RKO (cell line): ENCODE data around the gene COX19.
A peak's percentile ranks its signal among the peaks of the same experiment; 100 is the strongest.
"Not testable (repeated sequence)": the region's sequence is repeated elsewhere in the genome, so short reads cannot be mapped to it uniquely, and the experiment has no call there.

Source experiments
- DNase-seq: peaks from one replicate; pipeline ENCODE4 v3.0.0-alpha.2; 2016; ENCODE audit warnings: low spot score

Gene COX19

DNA sequence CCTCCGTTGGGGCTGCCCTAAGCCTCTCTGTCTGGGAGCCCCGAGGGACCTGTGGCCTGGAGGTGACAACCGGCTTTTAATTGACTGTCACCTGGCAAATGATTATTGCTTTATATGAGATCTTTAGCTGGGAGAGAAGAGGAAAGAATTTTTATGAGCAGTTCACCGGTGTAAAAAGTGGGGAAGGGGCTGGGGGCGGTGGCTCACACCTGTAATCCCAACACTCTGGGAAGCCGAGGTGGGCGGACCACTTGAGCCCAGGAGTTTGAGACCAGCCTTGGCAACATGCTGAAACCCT lies 2.6 kb upstream of the COX19 start:
- no peak for DNase-seq

DNA sequence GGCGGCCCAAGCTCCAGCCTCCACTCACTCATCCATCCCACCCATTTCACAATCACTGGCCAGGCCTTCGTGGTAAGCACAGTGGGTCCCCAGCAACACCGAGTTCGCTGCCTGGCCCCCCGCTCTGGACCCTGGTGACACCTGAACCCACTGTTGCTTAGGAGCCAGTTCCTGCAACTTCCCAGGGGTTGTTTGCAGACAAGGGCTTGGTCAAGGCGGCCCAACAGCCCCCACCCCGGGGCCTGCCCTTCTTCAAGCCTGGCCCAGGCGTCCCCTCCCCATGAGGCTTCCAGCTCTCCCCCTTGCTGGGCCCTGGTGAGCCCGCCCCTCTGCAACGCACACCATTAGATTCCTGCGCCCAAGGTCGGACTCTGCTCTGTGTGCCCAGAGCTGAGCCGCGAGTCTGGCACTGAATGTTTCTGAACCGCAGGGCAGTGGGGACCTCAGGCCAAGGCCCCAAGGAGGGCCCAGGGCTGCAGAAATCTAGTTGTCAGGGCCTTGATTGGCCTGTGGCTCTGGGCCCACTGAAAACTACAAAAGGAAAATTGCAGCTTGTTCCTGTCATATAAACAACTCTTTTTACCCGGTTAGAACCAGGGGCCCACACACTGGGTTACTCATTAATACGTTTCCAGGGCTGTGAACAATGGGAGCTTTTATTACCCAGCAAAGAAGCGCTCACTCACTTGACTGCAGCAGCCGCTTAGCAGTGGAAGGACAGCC lies 2.1 kb upstream of the COX19 start:
- no peak for DNase-seq

DNA sequence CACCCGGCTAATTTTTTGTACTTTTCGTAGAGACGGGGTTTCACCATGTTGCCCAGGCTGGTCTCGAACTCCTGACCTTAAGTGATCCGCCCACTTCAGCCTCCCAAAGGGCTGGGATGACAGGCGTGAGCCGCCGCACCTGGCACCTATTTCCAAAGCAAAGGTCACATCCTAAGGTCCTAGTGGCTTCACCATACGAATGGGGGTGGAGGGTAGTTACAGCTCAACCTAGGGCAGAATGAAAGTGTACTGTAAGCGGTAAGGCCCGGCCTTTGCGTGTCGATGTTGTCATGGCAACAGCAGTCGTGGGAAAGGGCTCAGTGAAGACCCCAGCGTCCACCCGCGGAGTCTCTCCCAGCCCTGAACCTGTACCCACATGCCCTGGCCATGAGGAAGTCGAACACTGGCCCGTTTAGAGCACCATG lies 1.6 kb upstream of the COX19 start:
- no peak for DNase-seq

DNA sequence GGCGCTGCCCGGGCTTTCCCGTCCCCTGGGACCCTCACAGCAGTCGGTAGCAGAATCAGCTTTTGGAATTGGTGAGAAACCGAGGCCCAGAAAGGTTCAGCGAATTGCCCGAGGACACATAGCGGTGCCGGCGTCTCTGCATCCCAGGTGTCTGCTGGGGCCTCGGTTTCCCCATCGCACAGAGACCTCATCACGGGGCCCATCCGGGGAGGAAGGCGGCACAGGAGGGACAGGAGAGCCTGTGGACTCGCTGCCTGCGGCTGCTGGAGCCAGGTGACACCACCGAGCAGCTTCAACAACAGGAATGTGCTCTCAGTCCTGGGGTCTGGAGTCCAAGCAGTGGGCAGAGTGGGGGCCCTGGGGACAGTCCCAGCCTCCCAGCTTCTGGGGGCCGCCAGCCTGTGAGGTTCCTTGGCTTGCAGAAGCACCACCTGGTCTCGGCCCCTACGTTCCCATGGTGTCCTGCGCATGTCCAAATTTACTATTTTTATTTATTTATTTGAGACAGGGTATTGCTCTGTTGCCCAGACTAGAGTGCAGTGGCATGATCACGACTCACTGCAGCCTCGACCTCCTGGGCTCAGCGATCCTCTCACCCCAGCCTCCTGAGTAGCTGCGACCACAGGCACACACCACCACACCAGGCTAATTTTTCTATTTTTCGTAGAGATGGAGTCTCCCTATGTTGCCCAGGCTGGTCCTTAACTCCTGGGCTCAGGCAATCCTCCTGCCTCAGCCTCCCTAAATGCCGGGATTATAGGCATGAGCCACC lies 539 bp upstream of the COX19 start:
- no peak for DNase-seq

DNA sequence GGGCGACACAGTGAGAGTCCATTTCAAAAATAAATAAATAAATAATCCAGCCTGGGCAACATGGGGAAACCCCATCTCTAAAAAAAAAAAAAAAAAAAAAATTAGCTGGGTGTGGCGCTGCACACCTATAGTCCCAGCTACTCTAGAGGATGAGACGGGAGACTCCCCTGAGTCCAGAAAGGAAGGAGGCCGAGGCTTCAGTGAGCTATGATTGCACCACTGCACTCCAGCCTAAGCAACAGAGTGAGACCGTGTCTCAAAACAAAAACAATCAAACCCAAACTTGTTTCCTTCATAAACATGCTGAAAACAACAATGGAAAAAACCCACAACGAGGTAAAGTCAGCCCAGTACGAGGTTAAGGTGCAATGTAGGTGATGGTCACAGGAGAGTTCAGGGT lies 1.2 kb downstream of the COX19 start:
- DNase-seq, result peak; percentile 27

DNA sequence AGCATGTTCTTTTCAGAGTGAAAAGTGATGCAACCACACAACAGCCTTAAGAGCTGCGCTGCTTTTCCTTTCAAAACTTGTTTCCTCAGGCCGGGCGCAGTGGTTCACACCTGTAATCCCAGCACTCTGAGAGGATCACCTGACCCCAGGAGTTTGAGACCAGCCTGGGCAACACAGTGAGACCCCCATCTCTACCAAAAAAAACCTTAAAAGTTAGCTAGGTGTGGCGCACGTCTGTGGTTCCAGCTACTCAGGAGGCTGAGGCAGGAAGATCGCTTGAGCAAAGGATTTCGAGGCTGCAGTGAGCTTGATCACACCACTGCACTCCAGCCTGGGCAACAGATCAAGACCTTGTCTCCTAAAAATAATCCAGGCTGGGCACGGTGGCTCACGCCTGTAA lies 2.0 kb downstream of the COX19 start:
- no peak for DNase-seq

DNA sequence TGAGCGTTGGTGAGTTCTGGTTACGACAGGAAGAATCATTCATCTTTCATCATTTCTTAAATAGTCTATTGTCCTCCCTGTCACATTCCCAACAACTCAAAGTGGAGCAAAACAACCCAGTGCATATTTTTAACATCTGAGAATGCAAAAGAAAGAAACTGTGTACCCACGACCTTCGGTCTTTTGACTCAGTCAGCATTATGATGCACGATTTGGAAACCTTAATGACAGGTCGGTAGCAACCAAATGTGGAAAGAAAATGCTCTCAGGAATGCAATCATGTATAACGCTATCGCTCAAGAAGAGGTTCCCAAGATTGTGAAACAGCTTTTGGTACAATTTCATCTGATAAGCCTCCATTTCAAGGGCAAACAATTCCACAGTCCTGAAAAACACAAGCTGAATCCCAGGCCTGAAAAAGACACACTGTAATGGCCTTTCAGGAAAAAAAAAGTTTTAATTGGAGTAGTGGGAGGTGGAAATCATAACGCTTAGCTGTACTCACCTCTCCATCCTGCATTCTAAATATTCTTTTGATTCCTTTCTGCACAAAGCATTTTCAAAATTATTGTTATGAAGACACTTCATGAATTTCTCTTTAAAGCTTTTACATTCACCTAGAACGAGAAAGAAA lies 2.6 kb downstream of the COX19 start:
- no peak for DNase-seq

DNA sequence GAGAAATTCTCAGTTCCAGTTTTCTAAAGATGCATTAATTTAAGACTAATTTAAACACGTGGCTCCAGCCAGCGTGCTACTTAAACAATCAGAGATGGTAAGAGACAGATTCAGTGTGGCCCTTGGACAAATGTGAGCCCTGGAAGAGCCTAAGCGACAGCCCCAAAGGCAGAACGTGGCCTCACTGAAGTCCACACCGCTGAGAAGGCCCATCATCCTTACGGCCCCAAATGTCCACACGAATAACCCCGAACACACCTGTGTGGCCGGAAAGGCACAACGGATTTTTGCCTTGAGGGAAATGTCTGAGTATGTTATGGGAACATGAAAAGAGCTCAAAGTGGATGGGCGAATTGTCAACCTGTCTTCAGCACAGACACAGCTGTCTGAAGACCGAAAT lies 3.2 kb downstream of the COX19 start:
- no peak for DNase-seq

DNA sequence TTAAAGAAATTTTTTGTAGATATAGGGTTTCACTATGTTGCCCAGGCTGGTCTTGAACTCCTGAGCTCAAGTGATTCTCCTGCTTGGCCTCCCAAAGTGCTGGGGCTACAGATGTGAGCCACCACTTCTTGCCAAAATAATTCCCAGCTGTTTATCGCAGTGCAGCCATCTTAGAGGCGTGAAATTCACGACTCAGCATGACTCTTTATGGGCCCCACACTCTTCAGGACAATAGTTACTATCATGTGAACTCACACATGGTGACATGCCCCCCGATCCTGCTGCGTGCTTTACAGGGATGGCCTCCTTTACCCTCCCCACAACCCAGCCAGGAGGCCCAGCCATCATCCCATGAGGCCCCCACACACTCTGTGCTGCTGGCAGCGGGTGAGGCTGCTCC lies 4.6 kb downstream of the COX19 start:
- DNase-seq, result no peak

DNA sequence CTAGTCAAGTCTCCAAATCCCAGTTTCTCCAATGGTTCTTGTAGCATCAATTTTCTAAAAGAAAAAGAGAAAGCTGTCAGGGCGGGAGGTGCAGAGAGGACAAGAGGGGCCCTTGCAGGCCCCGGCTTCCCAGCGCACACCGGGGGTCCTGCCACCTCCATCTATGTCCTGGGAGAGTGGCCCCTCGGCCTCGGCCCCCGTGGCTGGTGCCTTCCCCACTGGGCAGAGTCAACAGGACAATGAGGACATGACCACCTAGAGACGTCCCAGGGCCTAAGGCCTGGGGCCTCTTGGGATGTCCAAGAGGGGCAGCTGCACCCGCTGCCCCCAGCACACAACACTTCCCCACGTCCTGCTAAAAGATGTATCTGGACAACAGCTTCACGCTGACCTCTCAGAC lies 5.9 kb downstream of the COX19 start:
- DNase-seq, result no peak

DNA sequence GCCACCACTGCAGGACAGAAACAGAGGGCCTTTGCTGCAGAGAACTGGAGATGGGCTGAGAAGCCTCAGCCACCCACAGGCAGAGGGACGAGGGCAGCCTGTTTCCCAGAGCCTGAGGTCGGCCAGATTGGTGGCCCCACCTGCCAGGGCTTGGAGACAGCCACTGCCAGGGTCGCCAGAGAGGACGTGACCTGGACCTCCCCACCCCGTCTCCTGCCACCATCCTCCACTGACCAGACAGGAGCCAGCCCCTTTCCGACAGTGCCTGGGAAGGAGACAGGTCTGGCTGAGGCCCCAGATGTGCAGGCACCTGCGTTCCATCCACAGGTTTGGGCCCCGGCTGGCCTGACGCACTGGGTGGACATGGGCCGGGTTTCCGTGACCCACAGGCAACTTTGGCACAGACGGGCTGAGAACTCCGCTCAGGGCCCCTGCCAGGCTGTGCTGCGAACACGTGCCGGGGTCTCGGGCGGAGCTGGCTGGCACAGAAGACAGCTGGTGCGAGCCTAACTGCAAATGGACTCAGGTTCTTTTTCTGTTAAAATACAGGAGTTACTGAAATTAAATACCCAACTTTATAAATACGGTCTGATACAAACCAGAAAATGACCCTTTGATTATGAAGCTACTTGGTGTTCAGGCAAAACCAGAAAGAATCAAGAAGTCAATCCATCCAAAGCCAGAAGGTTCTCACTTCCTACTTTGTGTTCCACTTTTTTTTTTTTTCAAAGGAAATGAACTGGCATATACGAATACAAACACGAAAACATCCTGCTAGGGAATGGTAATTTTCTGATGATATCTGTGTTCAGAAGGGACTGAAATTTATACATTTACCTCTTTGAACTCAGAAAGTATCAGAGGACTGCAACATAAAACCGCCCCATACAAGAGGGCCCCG lies 6.9 kb downstream of the COX19 start:
- DNase-seq, result no peak

DNA sequence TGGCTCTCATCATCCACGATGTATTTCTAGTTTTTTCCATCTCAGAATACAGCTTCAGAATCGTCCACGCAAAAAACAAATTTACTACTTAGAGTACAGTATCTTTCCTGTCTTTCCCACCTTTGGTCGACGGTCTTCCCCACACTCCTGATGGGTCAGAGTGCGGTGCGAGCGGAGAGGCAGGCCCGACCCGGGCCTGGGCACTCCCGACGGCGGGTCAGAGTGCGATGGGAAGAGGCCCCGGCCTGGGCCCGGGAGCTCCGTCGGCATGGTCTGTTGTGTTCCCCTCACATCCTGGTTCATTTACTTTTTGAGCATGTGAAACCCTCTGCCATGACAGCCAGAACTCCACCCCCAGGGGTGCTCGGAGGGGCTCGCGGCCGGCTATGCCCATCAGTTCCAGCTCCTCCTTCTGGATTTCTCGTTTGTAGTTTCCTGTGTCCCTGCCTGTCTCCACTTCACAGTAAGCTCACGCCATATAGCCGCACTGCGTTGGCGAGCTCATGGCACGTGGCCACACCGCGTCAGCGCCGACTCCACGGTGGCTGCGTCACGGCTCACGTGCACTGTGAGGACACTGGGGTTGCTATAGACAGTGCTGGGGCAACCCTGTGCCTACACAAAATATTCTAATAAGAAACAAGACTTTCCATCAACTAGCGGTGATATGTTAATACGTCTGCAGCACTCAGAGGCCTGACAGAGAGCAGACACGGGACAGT lies 7.8 kb downstream of the COX19 start:
- no peak for DNase-seq

DNA sequence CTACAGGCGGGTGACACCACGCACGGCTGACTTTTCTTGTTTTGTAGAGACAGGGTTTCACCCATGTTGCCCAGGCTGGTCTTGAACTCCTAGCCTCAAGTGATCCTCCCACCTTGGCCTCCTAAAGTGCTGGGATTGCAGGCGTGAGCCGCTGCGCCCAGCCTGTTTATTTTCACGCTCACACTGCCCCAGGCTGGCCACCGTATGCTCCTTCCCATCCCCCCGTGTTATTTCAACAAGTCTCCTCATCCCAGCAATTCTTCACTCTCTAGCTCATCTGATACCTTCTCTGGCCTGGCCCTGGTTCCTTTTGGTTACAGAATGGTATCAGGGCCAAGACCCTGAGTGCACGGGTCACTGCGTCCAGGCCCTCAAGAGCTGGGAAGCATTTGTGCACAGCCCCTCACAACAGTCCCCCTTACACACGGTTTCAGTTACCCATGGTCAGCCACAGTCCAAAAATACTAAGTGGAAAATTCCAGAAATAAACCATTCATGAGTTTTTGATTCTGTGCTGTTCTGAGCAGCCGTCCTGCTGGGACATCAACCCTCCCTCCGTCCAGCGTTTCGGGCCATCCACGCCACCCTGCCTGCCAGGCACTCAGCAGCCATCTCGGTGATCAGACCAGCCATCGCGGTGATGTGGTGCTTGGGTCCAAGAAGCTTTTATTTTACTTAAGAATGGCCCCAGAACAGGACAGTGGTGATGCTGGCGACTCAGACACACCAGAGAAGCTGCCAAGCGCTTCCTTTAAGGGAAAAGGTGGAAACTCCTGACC lies 8.9 kb downstream of the COX19 start:
- no peak for DNase-seq

DNA sequence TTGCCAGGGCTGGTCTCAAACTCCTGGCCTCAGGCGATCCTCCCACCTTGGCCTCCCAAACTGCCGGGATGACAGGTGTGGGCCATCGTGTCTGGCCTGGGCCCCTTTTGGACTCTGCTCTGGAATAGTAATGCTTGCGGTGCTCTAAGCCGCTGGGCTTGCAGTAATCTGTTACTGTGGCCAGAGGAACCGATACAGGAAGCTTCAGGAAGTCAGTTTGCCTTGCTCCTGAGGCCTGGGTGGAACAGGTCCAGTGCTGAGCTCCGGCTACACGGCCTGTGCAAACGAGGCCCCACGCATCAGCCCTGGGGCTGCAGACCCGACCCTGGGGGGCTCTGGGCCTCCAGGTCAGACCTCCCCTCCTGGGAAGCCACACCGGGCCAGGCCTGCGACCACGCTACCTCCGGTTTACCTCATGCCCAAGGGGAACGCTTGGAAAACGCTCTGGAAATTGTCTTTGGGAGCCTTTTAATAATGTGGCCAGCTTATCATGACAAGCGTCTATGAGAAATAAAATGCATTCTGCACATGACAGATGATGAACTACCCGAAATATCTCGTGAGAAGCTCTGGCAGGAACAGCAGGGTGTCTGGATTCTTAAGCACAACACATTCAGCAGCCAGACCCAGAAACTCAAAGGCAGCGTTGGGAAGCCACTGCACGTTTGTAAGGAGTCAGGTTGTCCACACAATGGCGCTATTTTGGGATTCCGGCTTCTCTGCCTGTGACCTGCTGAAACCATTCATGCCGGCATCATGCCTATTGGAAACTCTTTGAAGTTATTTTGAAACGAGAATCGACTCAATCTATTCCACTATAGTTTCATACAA lies 10.7 kb downstream of the COX19 start:
- no peak for DNase-seq

DNA sequence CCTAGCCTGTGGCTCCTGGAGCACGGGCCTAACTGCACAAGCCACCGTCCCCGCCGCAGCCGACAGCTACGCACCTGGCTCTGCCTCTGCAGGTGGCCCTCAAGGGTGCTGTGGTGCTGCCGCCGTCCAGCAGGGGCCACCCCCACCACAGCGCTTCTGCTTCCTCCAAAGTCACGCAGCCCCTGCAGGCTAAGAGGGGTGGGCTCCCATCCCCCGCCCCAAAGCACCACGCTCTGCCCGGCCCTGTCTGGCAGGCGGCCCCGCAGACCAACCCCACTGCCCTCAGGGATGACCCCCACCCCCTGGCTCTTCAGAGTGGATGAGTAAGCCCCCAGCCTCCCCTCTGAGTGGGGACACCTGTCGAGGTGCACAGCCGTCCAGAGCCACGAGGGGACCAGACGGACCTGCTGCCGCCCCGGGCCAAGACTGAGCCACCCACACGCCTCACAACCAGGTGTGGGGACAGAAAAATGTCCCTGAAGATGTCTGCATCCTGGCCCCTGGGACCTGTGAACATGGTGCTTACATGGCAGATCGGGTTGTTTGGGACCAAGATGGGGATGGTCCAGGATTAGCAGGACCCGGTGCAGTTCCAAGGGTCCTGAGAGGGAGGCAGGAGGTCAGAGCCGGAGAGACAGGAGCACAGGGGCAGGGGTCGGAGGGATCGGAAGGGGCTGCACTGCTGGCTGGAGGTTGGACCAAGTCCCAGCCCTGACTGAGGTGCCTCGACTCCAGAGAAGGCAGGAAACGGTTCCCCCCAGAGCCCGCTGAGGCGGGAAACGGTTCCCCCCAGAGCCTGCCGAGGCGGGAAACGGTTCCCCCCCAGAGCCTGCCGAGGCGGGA lies 11.9 kb downstream of the COX19 start:
- no peak for DNase-seq

DNA sequence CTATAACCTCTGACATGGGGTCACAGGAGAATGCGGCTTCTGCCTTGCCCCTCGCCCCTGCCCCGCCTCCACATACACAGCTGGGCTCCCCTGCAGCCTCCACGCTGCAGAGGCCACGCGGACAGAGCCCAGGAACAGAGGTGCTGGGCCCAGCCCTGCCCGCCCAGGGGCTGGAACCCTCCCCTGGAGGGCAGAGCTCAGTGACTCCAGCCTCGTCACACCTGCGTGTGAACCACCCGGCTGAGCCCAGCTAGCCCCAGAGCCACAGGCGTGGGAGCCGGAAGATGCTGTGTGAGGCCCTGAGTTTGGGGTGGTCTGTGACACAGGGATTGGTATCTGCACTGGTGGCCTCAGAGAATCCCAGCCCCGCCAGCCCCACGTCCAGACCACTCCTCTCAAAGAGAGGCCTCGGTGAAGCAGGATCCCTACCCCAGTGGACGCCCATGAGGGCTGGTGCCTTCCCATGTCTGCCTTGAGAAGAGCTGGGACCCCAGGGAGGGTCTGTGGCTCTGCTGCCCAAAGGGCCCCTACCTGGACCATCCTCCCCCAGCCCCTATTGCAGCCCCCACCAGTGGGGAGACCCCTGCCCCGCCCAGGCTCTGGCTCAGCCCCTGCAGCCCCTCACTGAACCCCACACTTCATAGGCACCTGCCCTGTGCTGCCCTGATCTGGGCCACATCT lies 12.8 kb downstream of the COX19 start:
- no peak for DNase-seq

DNA sequence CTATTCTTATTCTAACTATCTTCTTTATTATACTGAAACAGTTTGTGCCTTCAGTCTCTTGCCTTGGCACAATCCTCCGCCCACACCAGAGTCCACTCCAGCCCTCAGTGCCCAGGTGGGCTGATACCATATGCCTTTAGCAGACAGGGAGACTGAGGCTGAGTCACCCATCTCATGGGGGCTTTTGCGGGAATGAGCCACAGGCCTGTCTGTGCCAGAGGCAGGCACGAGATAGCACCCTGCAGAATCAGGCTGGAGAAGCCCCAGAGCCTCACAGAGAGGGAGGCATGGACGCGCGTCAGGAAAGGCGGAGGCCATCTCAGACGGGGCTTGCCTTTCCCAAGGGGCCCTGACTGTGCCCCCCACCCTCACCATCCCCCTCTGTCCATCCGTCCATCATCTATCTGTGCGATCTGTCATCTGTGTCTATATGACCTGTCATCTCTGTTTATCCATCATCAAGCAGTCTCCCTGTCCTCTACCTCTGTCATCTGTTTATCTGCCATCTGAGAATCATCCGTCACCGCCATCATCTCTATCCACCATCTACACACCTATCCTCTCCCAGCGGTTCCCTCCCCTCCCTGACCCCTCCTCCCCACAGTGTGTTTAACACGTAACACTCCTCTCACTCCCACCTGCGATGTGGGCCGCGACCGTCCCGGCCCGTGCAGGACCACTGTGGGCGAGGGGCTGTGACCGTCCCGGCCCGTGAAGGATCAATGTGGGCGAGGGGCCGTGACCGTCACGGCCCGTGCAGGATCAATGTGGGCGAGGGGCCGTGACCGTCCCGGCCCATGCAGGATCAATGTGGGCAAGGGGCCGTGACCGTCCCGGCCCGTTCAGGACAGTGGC lies 13.6 kb downstream of the COX19 start:
- no peak for DNase-seq

DNA sequence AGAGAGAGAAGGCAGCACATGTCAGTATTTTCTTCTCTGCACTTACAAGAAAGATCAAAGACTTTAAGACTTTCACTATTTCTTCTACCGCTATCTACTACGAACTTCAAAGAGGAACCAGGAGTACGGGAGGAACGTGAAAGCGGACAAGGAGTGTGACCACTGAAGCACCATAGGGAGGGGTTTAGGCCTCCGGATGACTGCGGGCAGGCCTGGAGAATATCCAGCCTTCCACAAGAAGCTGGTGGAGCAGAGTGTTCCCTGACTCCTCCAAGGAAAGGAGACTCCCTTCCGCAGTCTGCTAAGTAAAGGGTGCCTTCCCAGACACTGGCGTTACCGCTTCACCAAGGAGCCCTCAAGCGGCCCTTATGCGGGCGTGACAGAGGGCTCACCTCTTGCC lies 14.4 kb downstream of the COX19 start:
- DNase-seq, result not testable (repeated sequence)
